ENCODE data around the gene NPIPB9. TPM values are rescaled to one million over a fixed set of nuclear protein-coding genes. Genes with fewer than 3 reads are reported as not detected.
"Not testable (repeated sequence)": the region's sequence is repeated elsewhere in the genome, so short reads cannot be mapped to it uniquely, and the experiment has no call there.

The NPIPB9 gene
- 0.21 TPM for polyA plus RNA-seq (2013, experiment 1 of 2)
- 0.17 TPM for polyA plus RNA-seq (2013, experiment 2 of 2)

DNA sequence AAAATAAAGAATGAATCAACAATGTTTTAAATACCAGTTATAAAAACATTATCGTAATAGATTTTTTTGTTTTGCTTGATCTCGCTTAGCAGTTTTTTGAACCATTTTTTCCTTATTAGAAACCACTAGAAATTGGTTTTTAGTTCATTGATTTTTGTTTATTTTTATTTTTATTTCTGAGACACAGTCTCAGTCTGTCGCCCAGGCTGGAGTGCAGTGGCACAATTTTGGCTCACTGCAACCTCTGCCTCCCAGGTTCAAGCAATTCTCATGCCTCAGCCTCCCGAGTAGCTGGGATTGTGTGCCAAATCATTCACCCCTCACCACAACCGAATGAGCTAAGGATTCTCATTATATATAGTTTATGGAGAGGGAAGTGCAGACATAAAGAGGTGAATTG, at the start of gene NPIPB9:
Gene NPIPB9 (plus strand): TSS at position 301 of the 400 bp plus-strand sequence.
- not testable (repeated sequence) for H2BK5ac ChIP-seq (ENCODE audit: low read length); H3K4me2 ChIP-seq (ENCODE audit: low read length); H4K5ac ChIP-seq (ENCODE audit: low read length); H4K8ac ChIP-seq (ENCODE audit: low read depth, low read length); H3K79me1 ChIP-seq (ENCODE audit: low read length); H3K27me3 ChIP-seq (ENCODE audit: insufficient read depth, low read length, poor library complexity); H3K9ac ChIP-seq (ENCODE audit: low read length); H3K18ac ChIP-seq (ENCODE audit: low read length); H2BK120ac ChIP-seq (ENCODE audit: low read depth, low read length); H3K4ac ChIP-seq (ENCODE audit: low read depth, low read length); H3K4me3 ChIP-seq (ENCODE audit: low read length); H3K56ac ChIP-seq (ENCODE audit: low read length); H3K23ac ChIP-seq (ENCODE audit: low read length); H3K36me3 ChIP-seq (ENCODE audit: control insufficient read depth, insufficient read depth, low read length); H2BK15ac ChIP-seq (replicated peaks; ENCODE audit: low read depth); H2AK5ac ChIP-seq (ENCODE audit: low read length); H3K79me2 ChIP-seq (ENCODE audit: control insufficient read depth, insufficient read depth, low read length); DNase-seq; H3K27ac ChIP-seq (ENCODE audit: low read depth, low read length); H3K4me1 ChIP-seq (ENCODE audit: control insufficient read depth, low read depth, low read length)
- no CpG with 5 or more reads among the region's 5 CpGs for WGBS (ENCODE audit: extremely low coverage, insufficient coverage, low lambda C conversion rate)

GRCh38 chr16:28704246-28704645, 47.3 kb upstream of the NPIPB9 start:
- no CpG with 5 or more reads among the region's 7 CpGs for WGBS (ENCODE audit: extremely low coverage, insufficient coverage, low lambda C conversion rate)
- not testable (repeated sequence) for DNase-seq; H3K9ac ChIP-seq (ENCODE audit: low read length)

DNA sequence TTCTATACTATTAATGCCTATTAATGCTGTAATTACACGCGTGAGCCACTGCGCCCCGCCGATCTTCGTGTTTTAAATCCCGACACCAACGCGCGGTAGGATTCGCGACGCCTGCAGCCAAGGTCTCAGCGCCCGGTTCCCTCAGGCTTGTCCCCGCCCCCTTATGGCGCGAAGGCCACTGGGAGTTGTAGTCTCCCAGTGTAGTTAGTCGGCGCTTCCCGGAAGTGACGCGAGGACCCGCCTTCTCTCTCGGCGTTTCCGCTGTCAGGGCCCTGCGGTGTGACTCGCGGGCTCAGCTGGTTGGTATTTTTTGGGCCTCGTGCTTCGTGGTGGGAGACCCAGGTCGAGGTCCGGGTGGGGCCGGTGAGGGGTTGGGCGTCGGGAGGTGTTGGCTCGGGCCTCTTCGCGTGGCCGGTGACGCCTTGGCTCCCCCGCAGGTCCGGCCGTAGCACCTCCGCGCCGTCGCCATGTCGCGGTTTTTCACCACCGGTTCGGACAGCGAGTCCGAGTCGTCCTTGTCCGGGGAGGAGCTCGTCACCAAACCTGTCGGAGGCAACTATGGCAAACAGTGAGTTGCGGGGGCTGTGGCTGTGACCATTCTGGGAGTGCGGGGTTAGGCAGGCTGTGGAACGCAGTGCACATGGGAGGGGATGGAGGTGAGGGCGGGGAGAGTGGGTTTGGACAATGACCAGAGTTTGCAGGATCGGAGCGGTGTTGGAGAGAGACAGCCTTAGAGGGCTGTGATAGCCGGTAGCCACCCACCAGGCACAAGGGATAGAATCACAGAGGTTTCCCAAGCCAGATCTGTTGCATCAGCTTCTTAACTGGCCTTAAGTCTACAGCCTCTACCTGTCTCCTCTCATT, 40.1 kb upstream of the NPIPB9 start, which contains the start of gene EIF3C:
Gene EIF3C (plus strand): TSS at position 245 of the 864 bp plus-strand sequence. CDS start 223 bp downstream, at position 468.
- H2BK120ac ChIP-seq (ENCODE audit: low read depth, low read length); H3K79me1 ChIP-seq (ENCODE audit: low read length); H4K5ac ChIP-seq (ENCODE audit: low read length); H2BK15ac ChIP-seq (replicated peaks; ENCODE audit: low read depth); H3K23ac ChIP-seq (ENCODE audit: low read length); H3K79me2 ChIP-seq (ENCODE audit: control insufficient read depth, insufficient read depth, low read length); H3K4me2 ChIP-seq (ENCODE audit: low read length); H2BK5ac ChIP-seq (ENCODE audit: low read length); H3K4me1 ChIP-seq (ENCODE audit: control insufficient read depth, low read depth, low read length); H3K4me3 ChIP-seq (ENCODE audit: low read length); H3K56ac ChIP-seq (ENCODE audit: low read length); H3K27ac ChIP-seq (ENCODE audit: low read depth, low read length); H2AK5ac ChIP-seq (ENCODE audit: low read length); H3K4ac ChIP-seq (ENCODE audit: low read depth, low read length); DNase-seq; H3K9ac ChIP-seq (ENCODE audit: low read length); H3K27me3 ChIP-seq (ENCODE audit: insufficient read depth, low read length, poor library complexity); H3K18ac ChIP-seq (ENCODE audit: low read length); H4K8ac ChIP-seq (ENCODE audit: low read depth, low read length); H3K36me3 ChIP-seq (ENCODE audit: control insufficient read depth, insufficient read depth, low read length): not testable (repeated sequence)
- WGBS (ENCODE audit: extremely low coverage, insufficient coverage, low lambda C conversion rate): no CpG with 5 or more reads among the region's 66 CpGs

More at GRCh38 chr16:28704246-28704645, 47.3 kb upstream of the NPIPB9 start:
- not testable (repeated sequence) for H2AK5ac ChIP-seq (ENCODE audit: low read length); H2BK5ac ChIP-seq (ENCODE audit: low read length); H3K4ac ChIP-seq (ENCODE audit: low read depth, low read length); H3K4me1 ChIP-seq (ENCODE audit: control insufficient read depth, low read depth, low read length); H2BK15ac ChIP-seq (replicated peaks; ENCODE audit: low read depth); H3K79me1 ChIP-seq (ENCODE audit: low read length); H3K23ac ChIP-seq (ENCODE audit: low read length); H4K8ac ChIP-seq (ENCODE audit: low read depth, low read length); H4K5ac ChIP-seq (ENCODE audit: low read length); H3K56ac ChIP-seq (ENCODE audit: low read length); H2BK120ac ChIP-seq (ENCODE audit: low read depth, low read length); H3K4me3 ChIP-seq (ENCODE audit: low read length); H3K4me2 ChIP-seq (ENCODE audit: low read length); H3K18ac ChIP-seq (ENCODE audit: low read length); H3K79me2 ChIP-seq (ENCODE audit: control insufficient read depth, insufficient read depth, low read length); H3K36me3 ChIP-seq (ENCODE audit: control insufficient read depth, insufficient read depth, low read length); H3K27ac ChIP-seq (ENCODE audit: low read depth, low read length); H3K27me3 ChIP-seq (ENCODE audit: insufficient read depth, low read length, poor library complexity)

DNA sequence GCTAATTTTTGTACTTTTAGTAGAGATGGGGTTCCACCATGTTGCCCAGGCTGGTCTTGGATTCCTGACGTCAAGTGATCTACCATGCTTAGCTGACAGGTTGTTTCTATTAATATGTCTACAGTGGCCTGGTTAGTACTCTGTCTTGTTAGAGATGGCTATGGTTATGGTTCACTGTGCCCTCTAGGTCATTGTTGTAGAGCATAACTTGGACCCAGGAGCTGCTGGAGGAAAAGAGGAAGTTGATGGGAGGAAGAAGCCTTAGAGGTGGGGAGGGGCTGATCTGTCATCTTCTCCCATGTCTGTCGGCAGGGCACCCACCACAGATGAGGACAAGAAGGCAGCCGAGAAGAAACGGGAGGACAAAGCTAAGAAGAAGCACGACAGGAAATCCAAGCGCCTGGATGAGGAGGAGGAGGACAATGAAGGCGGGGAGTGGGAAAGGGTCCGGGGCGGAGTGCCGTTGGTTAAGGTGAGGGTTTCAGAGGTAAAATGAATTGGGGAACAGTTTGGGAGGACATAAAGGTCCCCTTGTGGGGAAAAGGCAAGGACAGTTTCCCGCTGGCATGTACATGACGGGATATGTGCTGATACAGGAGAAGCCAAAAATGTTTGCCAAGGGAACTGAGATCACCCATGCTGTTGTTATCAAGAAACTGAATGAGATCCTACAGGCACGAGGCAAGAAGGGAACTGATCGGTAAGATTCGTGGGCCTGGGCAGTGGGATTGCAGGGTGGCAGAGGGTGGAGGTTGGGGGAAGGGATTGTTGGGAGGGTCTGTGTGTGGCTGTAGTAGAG, 28.5 kb upstream of the NPIPB9 start:
- H2BK120ac ChIP-seq (ENCODE audit: low read depth, low read length); H3K27me3 ChIP-seq (ENCODE audit: insufficient read depth, low read length, poor library complexity); H3K4me2 ChIP-seq (ENCODE audit: low read length); H3K9ac ChIP-seq (ENCODE audit: low read length); H3K18ac ChIP-seq (ENCODE audit: low read length); H2BK5ac ChIP-seq (ENCODE audit: low read length); H3K36me3 ChIP-seq (ENCODE audit: control insufficient read depth, insufficient read depth, low read length); H3K23ac ChIP-seq (ENCODE audit: low read length); H3K4me3 ChIP-seq (ENCODE audit: low read length); H4K5ac ChIP-seq (ENCODE audit: low read length); H2AK5ac ChIP-seq (ENCODE audit: low read length); H2BK15ac ChIP-seq (replicated peaks; ENCODE audit: low read depth); H3K27ac ChIP-seq (ENCODE audit: low read depth, low read length); H3K4ac ChIP-seq (ENCODE audit: low read depth, low read length); H3K4me1 ChIP-seq (ENCODE audit: control insufficient read depth, low read depth, low read length); H3K56ac ChIP-seq (ENCODE audit: low read length); H3K79me2 ChIP-seq (ENCODE audit: control insufficient read depth, insufficient read depth, low read length); DNase-seq; H3K79me1 ChIP-seq (ENCODE audit: low read length); H4K8ac ChIP-seq (ENCODE audit: low read depth, low read length): not testable (repeated sequence)
- no CpG with 5 or more reads among the region's 15 CpGs for WGBS (ENCODE audit: extremely low coverage, insufficient coverage, low lambda C conversion rate)

DNA sequence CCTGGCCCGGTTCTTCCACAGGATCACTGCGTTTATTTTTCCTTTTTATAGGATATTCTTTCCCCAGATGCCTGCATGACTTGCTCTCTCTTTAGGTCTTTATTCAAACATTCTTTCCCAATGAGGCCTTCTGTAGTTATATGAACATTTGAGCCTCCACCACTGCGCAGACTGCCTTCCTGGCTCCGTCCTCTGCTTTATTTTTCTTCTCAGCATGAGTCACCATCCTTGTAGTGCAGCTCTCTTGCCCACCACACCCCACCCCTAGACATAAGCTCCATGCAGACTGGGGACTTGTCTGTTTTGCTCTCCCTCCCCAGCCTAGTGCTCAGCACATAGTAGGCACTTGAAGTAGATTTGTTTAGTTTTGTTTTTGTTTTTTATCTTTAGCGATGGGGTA, 20.3 kb upstream of the NPIPB9 start:
- not testable (repeated sequence) for H3K4me3 ChIP-seq (ENCODE audit: low read length); H3K79me1 ChIP-seq (ENCODE audit: low read length); H3K27me3 ChIP-seq (ENCODE audit: insufficient read depth, low read length, poor library complexity); H3K56ac ChIP-seq (ENCODE audit: low read length); H3K9ac ChIP-seq (ENCODE audit: low read length); H2BK5ac ChIP-seq (ENCODE audit: low read length); H3K23ac ChIP-seq (ENCODE audit: low read length); H2BK15ac ChIP-seq (replicated peaks; ENCODE audit: low read depth); H3K36me3 ChIP-seq (ENCODE audit: control insufficient read depth, insufficient read depth, low read length); DNase-seq; H2BK120ac ChIP-seq (ENCODE audit: low read depth, low read length); H3K4ac ChIP-seq (ENCODE audit: low read depth, low read length); H4K8ac ChIP-seq (ENCODE audit: low read depth, low read length); H3K4me2 ChIP-seq (ENCODE audit: low read length); H3K79me2 ChIP-seq (ENCODE audit: control insufficient read depth, insufficient read depth, low read length); H3K27ac ChIP-seq (ENCODE audit: low read depth, low read length); H3K4me1 ChIP-seq (ENCODE audit: control insufficient read depth, low read depth, low read length); H3K18ac ChIP-seq (ENCODE audit: low read length); H4K5ac ChIP-seq (ENCODE audit: low read length); H2AK5ac ChIP-seq (ENCODE audit: low read length)
- no CpG with 5 or more reads among the region's 5 CpGs for WGBS (ENCODE audit: extremely low coverage, insufficient coverage, low lambda C conversion rate)

All from mesendoderm (in vitro differentiated cells).